ENCODE results near the gene LPAR3.

LPAR3 gene

GRCh38 chr1:84772428-84772943 is 120.5 kb downstream of the LPAR3 start:
- Histone ChIP-seq H3K27me3 (no peaks in the 10 kb centered on the region), H3K4me1 (peaks cover 0 to 40% (median 11%) of the 10 kb centered on the region in 10 experiments; a peak in 11 of 20 replicates), H3K27ac (0 out of 22 replicates have a peak overlapping the region, but pooled peaks of 1 of the 11 experiments have one; percentile 9)

GRCh38 chr1:84771895-84772294 is 121.1 kb downstream of the LPAR3 start:
- TF ChIP-seq Cebpa-rat (IDR thresholded peaks at IDR 0.05) = no peak
- H3K36me3 ChIP-seq = no peaks in the 10 kb centered on the region
- no peak overlapping the region for H3K4me3 ChIP-seq

More at GRCh38 chr1:84772428-84772943, 120.5 kb downstream of the LPAR3 start:
- no peaks in the 10 kb centered on the region for H3K36me3 ChIP-seq
- H3K9ac ChIP-seq = no peak overlapping the region
- TF ChIP-seq Cebpa-rat (IDR thresholded peaks at IDR 0.05) = no peak
- no peaks in the 10 kb centered on the region for H3K9me3 ChIP-seq (replicated peaks in 1 of 11)
- no peak overlapping the region; a peak in 1 of 22 replicates for H3K4me2 ChIP-seq
- H3K4me3 ChIP-seq = no peak overlapping the region
- H4K20me1 ChIP-seq = no peaks in the 10 kb centered on the region

GRCh38 chr1:84770481-84770880 is 122.5 kb downstream of the LPAR3 start:
- Histone ChIP-seq H3K36me3 (no peaks in the 10 kb centered on the region), H3K4me1 (peaks cover 0 to 25% (median 9%) of the 10 kb centered on the region in 10 experiments; a peak in 9 of 20 replicates), H3K27me3 (no peaks in the 10 kb centered on the region)

More at GRCh38 chr1:84771895-84772294, 121.1 kb downstream of the LPAR3 start:
- Histone ChIP-seq H3K27me3 (no peaks in the 10 kb centered on the region), H3K4me1 (peaks cover 0 to 34% (median 11%) of the 10 kb centered on the region in 10 experiments; a peak in 11 of 20 replicates), H3K9ac (no peak overlapping the region), H3K9me3 (replicated peaks in 1 of 11) (no peaks in the 10 kb centered on the region), H3K4me2 (no peak overlapping the region), H4K20me1 (no peaks in the 10 kb centered on the region), H3K27ac (peak overlapping the region in 1 of 11 experiments; percentile 6; a peak in 1 of 22 replicates)

GRCh38 chr1:84769636-84770035 is 123.4 kb downstream of the LPAR3 start:
- Histone ChIP-seq H3K4me3 (no peak overlapping the region), H3K9ac (no peak overlapping the region), H3K27me3 (no peaks in the 10 kb centered on the region), H3K36me3 (no peaks in the 10 kb centered on the region), H3K9me3 (replicated peaks in 1 of 11) (no peaks in the 10 kb centered on the region), H4K20me1 (no peaks in the 10 kb centered on the region), H3K27ac (no peak overlapping the region), H3K4me2 (no peak overlapping the region), H3K4me1 (peaks cover 0 to 21% (median 5%) of the 10 kb centered on the region in 10 experiments; a peak in 9 of 20 replicates)
- no peak for TF ChIP-seq Cebpa-rat (IDR thresholded peaks at IDR 0.05)

More at GRCh38 chr1:84770481-84770880, 122.5 kb downstream of the LPAR3 start:
- no peak for TF ChIP-seq Cebpa-rat (IDR thresholded peaks at IDR 0.05)
- no peak overlapping the region for H3K4me2 ChIP-seq
- H3K4me3 ChIP-seq = no peak overlapping the region
- H3K9me3 ChIP-seq (replicated peaks in 1 of 11) = no peaks in the 10 kb centered on the region
- H3K27ac ChIP-seq = no peak overlapping the region
- H4K20me1 ChIP-seq = no peaks in the 10 kb centered on the region
- no peak overlapping the region for H3K9ac ChIP-seq

GRCh38 chr1:84768634-84769033 is 124.4 kb downstream of the LPAR3 start:
- Histone ChIP-seq H4K20me1 (no peaks in the 10 kb centered on the region), H3K27ac (no peak overlapping the region)

GRCh38 chr1:84763912-84764680 is 128.9 kb downstream of the LPAR3 start:
- Histone ChIP-seq H3K4me2 (no peak overlapping the region), H4K20me1 (no peaks in the 10 kb centered on the region), H3K9ac (no peak overlapping the region), H3K27ac (no peak overlapping the region), H3K36me3 (no peaks in the 10 kb centered on the region), H3K4me3 (no peak overlapping the region), H3K4me1 (peaks cover 6 to 12% (median 9%) of the 10 kb centered on the region in 10 experiments), H3K27me3 (no peaks in the 10 kb centered on the region), H3K9me3 (replicated peaks in 1 of 11) (no peaks in the 10 kb centered on the region)
- TF ChIP-seq Cebpa-rat (IDR thresholded peaks at IDR 0.05) = no peak

More at GRCh38 chr1:84768634-84769033, 124.4 kb downstream of the LPAR3 start:
- peaks cover 0 to 13% (median 0%) of the 10 kb centered on the region in 10 experiments; a peak in 4 of 20 replicates for H3K4me1 ChIP-seq
- no peak for TF ChIP-seq Cebpa-rat (IDR thresholded peaks at IDR 0.05)
- H3K27me3 ChIP-seq = no peaks in the 10 kb centered on the region
- no peaks in the 10 kb centered on the region for H3K9me3 ChIP-seq (replicated peaks in 1 of 11)
- no peak overlapping the region for H3K4me2 ChIP-seq
- H3K36me3 ChIP-seq = no peaks in the 10 kb centered on the region
- H3K9ac ChIP-seq = no peak overlapping the region
- no peak overlapping the region for H3K4me3 ChIP-seq

- H3K36me3 ChIP-seq = no peaks in the 10 kb centered on the region
- no peaks in the 10 kb centered on the region for H4K20me1 ChIP-seq
- no peak overlapping the region for H3K9ac ChIP-seq
- H3K4me1 ChIP-seq = peaks cover 15 to 20% (median 18%) of the 10 kb centered on the region in 10 experiments
- no peaks in the 10 kb centered on the region for H3K9me3 ChIP-seq (replicated peaks in 1 of 11)
- TF ChIP-seq Cebpa-rat (IDR thresholded peaks at IDR 0.05) = no peak
- no peak overlapping the region for H3K4me2 ChIP-seq
- no peak overlapping the region for H3K4me3 ChIP-seq
- no peaks in the 10 kb centered on the region for H3K27me3 ChIP-seq
- H3K27ac ChIP-seq = no peak overlapping the region
These were observed 130.3 kb downstream of the LPAR3 start for GRCh38 chr1:84762664-84763063.

Data from BLaER1 treated with 17β-estradiol and CSF1 and Interleukin-3, amounts not matched to agents 10 nM and 100 nM (cell line).